ENCODE data around the gene ARHGEF11. TPM values are rescaled to one million over a fixed set of nuclear protein-coding genes. Genes with fewer than 3 reads are reported as not detected.
A peak's percentile ranks its signal among the peaks of the same experiment; 100 is the strongest.

The ARHGEF11 gene
- total and polyA plus RNA-seq, 9 of the 15 experiments (the other 6 are each of a cell fraction or from before 2014, with no cell fraction given) = 0.14 to 15.5 (median 9.0) TPM

- TF ChIP-seq AFF4 (CRISPR knock-in tag; IDR thresholded peaks at IDR 0.05) = peak; percentile 78; the same call in 1 of the 2 replicates
- TF ChIP-seq U2AF2 (optimal IDR thresholded peaks at IDR 0.05; ENCODE audit: low read depth, low read length) = no peak
- no peak for TF ChIP-seq RFX1 (IDR thresholded peaks at IDR 0.05)
- TF ChIP-seq ZBTB1 (CRISPR knock-in tag; IDR thresholded peaks at IDR 0.05; ENCODE audit: borderline replicate concordance, low read depth) = no peak
- TF ChIP-seq PHF8 (IDR thresholded peaks at IDR 0.05; ENCODE audit: borderline replicate concordance, low read length) = peak; percentile 46; the same call in 1 of the 2 replicates
- TF ChIP-seq KDM4B (IDR thresholded peaks at IDR 0.05; ENCODE audit: borderline replicate concordance in 2 of 2, low read depth in 1 of 2) = no peak
- TF ChIP-seq ZNF778 (CRISPR knock-in tag; IDR thresholded peaks at IDR 0.05) = no peak
- TF ChIP-seq HNRNPL (IDR thresholded peaks at IDR 0.05; ENCODE audit: low read depth, low read length) = 0 out of 2 replicates have a peak, but pooled peaks have one; percentile 28
- peak; percentile 90 for TF ChIP-seq PKNOX1 (IDR thresholded peaks at IDR 0.05)
- peak; percentile 33; the same call in 1 of the 2 replicates for TF ChIP-seq ARID1B (IDR thresholded peaks at IDR 0.05)
- TF ChIP-seq LEF1 (IDR thresholded peaks at IDR 0.05) = peak; percentile 24; the same call in 1 of the 2 replicates
- 0 out of 2 replicates have a peak, but pooled peaks have one; percentile 5 for TF ChIP-seq CREM (IDR thresholded peaks at IDR 0.05; ENCODE audit: low read depth)
- peak; percentile 92 for TF ChIP-seq NFIC (IDR thresholded peaks at IDR 0.05)
- TF ChIP-seq ESRRB (CRISPR knock-in tag; IDR thresholded peaks at IDR 0.05; ENCODE audit: borderline replicate concordance) = no peak
- no peak for TF ChIP-seq EZH2 (IDR thresholded peaks at IDR 0.05; ENCODE audit: borderline replicate concordance, low read depth, low read length)
- peak; percentile 99 for TF ChIP-seq ZNF263 (CRISPR knock-in tag; IDR thresholded peaks at IDR 0.05; ENCODE audit: borderline replicate concordance)
- no peak for TF ChIP-seq NKRF (IDR thresholded peaks at IDR 0.05; ENCODE audit: borderline replicate concordance)
- TF ChIP-seq ZNF253 (CRISPR knock-in tag; conservative IDR thresholded peaks at IDR 0.05) = no peak
- TF ChIP-seq ZBTB2 (IDR thresholded peaks at IDR 0.05) = no peak; the same call in 1 of the 2 replicates
Observed at GRCh38 chr1:156912861-156913808, 132.4 kb downstream of the ARHGEF11 start (continued).

Data from K562 (cell line).